ENCODE measurements around the gene RGS12.

DNA sequence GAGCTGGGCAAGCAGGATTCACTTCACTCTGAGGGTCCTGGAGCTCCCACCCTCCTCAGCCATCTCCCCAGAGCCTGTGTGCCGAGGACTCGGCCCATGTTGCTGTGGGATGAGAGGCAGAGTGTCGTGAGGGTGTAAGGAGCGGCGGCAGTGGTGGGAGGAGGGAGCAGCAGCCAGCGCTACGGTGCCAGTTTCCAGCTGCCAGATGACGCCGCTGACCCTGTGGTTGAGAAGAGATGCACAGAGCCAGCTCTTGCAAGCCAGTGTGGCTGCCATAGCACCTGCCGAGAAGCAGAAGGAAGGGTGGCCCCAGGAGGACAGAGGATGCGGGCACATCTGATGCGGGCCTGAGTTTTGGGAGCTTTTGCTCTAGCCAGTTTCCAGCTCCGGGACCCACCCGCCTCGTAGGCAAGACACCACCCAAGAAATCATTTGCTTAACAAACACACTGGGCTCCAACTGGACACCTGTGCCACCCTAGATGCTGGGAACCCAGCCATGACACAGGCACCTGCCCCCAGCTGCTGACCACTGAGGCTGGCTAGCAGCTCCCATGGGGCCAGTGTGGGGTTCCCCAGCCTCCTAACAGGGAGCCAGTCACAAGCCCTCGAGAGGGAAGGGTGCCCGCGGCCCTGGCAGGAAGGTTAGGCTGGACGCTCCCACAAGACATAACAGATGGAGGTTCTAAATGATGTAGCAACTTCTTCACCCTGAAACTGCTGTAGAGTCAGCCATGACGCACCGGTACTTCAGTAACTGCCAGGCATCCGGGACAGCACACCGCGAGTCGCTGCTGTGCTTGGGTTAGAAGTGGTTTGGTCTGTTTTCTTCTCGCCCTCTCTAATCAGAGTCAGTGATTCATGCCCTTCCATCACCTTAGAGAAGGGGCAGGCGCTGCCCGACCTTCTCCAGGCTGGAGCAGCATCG is 35.0 kb upstream of the RGS12 start:
- TF ChIP-seq CTCF (IDR thresholded peaks at IDR 0.05; ENCODE audit: insufficient read depth, low read length, poor library complexity, severe bottlenecking), result no peak
- TF ChIP-seq EZH2phosphoT487 (conservative IDR thresholded peaks at IDR 0.05; ENCODE audit: low read length), result no peak
